GM12878 (cell line): Measurements from ENCODE around the gene DNAJC4. TPM values are rescaled to one million over a fixed set of nuclear protein-coding genes. Genes with fewer than 3 reads are reported as not detected.

ENCODE experiments used
- BMI1 ChIP-seq: fragments of 450-650 bp; IDR thresholded peaks from 2 replicates; pipeline ENCODE4 v1.6.1; 2016; ENCODE audit warnings: mild to moderate bottlenecking, moderate library complexity, borderline replicate concordance
- BRCA1 ChIP-seq: IDR thresholded peaks from 2 replicates; pipeline ENCODE4 v1.6.1; 2011; ENCODE audit warnings: low read depth, low read length, improper control_type of control experiment
- CUX1 ChIP-seq: IDR thresholded peaks from 2 replicates; pipeline ENCODE4 v1.6.1; 2012; ENCODE audit warnings: improper control_type of control experiment, low read depth, low read length; ENCODE audit not compliant: insufficient replicate concordance
- E2F4 ChIP-seq: IDR thresholded peaks from 2 replicates; pipeline ENCODE4 v1.6.1; 2012; ENCODE audit warnings: low read depth, low read length, improper control_type of control experiment
- E4F1 ChIP-seq: fragments of 450-650 bp; IDR thresholded peaks from 2 replicates; pipeline ENCODE4 v1.6.1; 2018; ENCODE audit warnings: borderline replicate concordance, mild to moderate bottlenecking; ENCODE audit not compliant: partially characterized antibody
- EGR1 ChIP-seq, 2 experiments: IDR thresholded peaks; 1 replicate in 1 of 2; 2 replicates in 1 of 2; pipeline ENCODE4 v1.6.1; 2011 to 2012; ENCODE audit warnings: low read depth in 2 of 2, low read length in 2 of 2, borderline replicate concordance in 1 of 2, mild to moderate bottlenecking in 1 of 2, moderate library complexity in 1 of 2
- HDAC6 ChIP-seq: fragments of 200-600 bp; sonication (generic); IDR thresholded peaks from one replicate; pipeline ENCODE4 v1.8.0; 2017; ENCODE audit warnings: antibody characterized with exemption; ENCODE audit not compliant: unreplicated experiment
- KAT2A ChIP-seq: conservative IDR thresholded peaks from 2 replicates; pipeline ENCODE4 v1.6.1; 2011; ENCODE audit warnings: low read depth, low read length; ENCODE audit not compliant: control insufficient read depth
- KDM1A ChIP-seq: fragments of 200-600 bp; sonication (generic); IDR thresholded peaks from 2 replicates; pipeline ENCODE4 v1.6.1; 2016; ENCODE audit warnings: borderline replicate concordance
- MTA2 ChIP-seq: fragments of 450-650 bp; IDR thresholded peaks from 2 replicates; pipeline ENCODE4 v1.6.1; 2016; ENCODE audit warnings: low read depth, mild to moderate bottlenecking, moderate library complexity
- NFXL1 ChIP-seq: fragments of 450-650 bp; IDR thresholded peaks from 2 replicates; pipeline ENCODE4 v1.6.1; 2017; ENCODE audit warnings: antibody characterized with exemption, mild to moderate bottlenecking, borderline replicate concordance
- NFYA ChIP-seq: IDR thresholded peaks from 2 replicates; pipeline ENCODE4 v1.6.1; 2011; ENCODE audit warnings: low read depth, mild to moderate bottlenecking, low read length, improper control_type of control experiment, borderline replicate concordance
- PAX5 ChIP-seq: IDR thresholded peaks from 2 replicates; pipeline ENCODE4 v1.6.1; 2011; ENCODE audit warnings: low read depth, low read length, borderline replicate concordance
- RBBP5 ChIP-seq: fragments of 200-600 bp; sonication (generic); conservative IDR thresholded peaks from 2 replicates; pipeline ENCODE4 v1.6.1; 2016
- RFX5 ChIP-seq: IDR thresholded peaks from 2 replicates; pipeline ENCODE4 v1.6.1; 2011; ENCODE audit warnings: low read depth, low read length, improper control_type of control experiment
- SUPT20H ChIP-seq: IDR thresholded peaks from 2 replicates; pipeline ENCODE4 v1.6.1; 2011; ENCODE audit warnings: low read depth, mild to moderate bottlenecking, low read length, moderate library complexity, borderline replicate concordance; ENCODE audit not compliant: control insufficient read depth
- SUZ12 ChIP-seq: fragments of 200-600 bp; sonication (generic); IDR thresholded peaks from one replicate; pipeline ENCODE4 v1.6.1; 2018; ENCODE audit warnings: antibody characterized with exemption, mild to moderate bottlenecking; ENCODE audit not compliant: unreplicated experiment
- TCF7 ChIP-seq: IDR thresholded peaks from 2 replicates; pipeline ENCODE4 v1.6.1; 2014; ENCODE audit warnings: antibody characterized with exemption, borderline replicate concordance
- ZNF384 ChIP-seq: IDR thresholded peaks from 2 replicates; pipeline ENCODE4 v1.6.1; 2012; ENCODE audit warnings: low read depth, mild to moderate bottlenecking, low read length, improper control_type of control experiment, borderline replicate concordance
- polyA plus RNA-seq, 11 experiments: library from polyadenylated mRNA; depleted of rRNA in 4 of 11; unstranded in 6 of 11; stranded (reverse) in 5 of 11; fragments of >200 nt; fragmentation: Nextera tagmentation in 4 of 11; fragmentation: Illumina TruSeq in 1 of 11; extraction: Ambion mirVana in 4 of 11; extraction: Trizol in 1 of 11; gene quantifications; 1 replicate in 1 of 11; 2 replicates in 10 of 11; pipeline versions ENCODE4 v1.2.1 to v1.2.3, GENCODE V29; 2011 to 2016; ENCODE audit warnings: inconsistent platforms in 2 of 11, missing spikeins in 2 of 11, low read depth in 1 of 11
- total RNA-seq, 4 experiments: library from RNA; depleted of rRNA in 3 of 4; stranded (reverse); fragments of >200 nt in 3 of 4; fragmentation: Illumina TruSeq in 1 of 4; extraction: Trizol in 1 of 4; gene quantifications; 2 replicates each; pipeline versions ENCODE4 v1.2.1 to v1.2.3, GENCODE V29; 2013 to 2021

DNAJC4 gene
- total and polyA plus RNA-seq, 10 of the 15 experiments (the other 5 are each of a cell fraction or from before 2014, with no cell fraction given): 3.7 to 64.9 (median 30.1) TPM

- TF ChIP-seq MTA2 (peak; percentile 52; the same call in 1 of the 2 replicates), E2F4 (no peak), KAT2A (no peak), BRCA1 (no peak), E4F1 (peak; percentile 40), SUZ12 (no peak), TCF7 (no peak), RBBP5 (no peak), HDAC6 (no peak), NFYA (no peak), RFX5 (no peak), EGR1 (IDR thresholded peaks at IDR 0.05; ENCODE audit: borderline replicate concordance in 1 of 2, low read depth in 2 of 2, low read length in 2 of 2) (peak; percentile 15 to 55; a peak in 2 of 3 replicates), SUPT20H (no peak), NFXL1 (no peak), BMI1 (no peak), CUX1 (no peak), ZNF384 (no peak), PAX5 (peak; percentile 62; the same call in 1 of the 2 replicates), KDM1A (no peak)
Observed at GRCh38 chr11:64207256-64208085, 22.9 kb upstream of the DNAJC4 start (continued).
